HL-60 (cell line): ENCODE results near the gene ATRNL1.

Experiments used
- DNase-seq, 2 experiments: peaks; one replicate each; pipeline ENCODE4 v3.0.0-alpha.2; 2010 to 2020; ENCODE audit warnings: low read depth in 1 of 2, low spot score in 1 of 2
- H3K27ac ChIP-seq: fragments of 250-450 bp; sonication (Bioruptor Pico); replicated peaks from 2 replicates; pipeline ENCODE4 v1.5.1; 2020; ENCODE audit warnings: mild to moderate bottlenecking, moderate library complexity
- H3K27me3 ChIP-seq: fragments of 250-450 bp; sonication (Bioruptor Pico); 2 replicates; pipeline ENCODE4 v1.5.1; 2021; ENCODE audit warnings: mild to moderate bottlenecking, moderate library complexity; ENCODE audit not compliant: insufficient read depth, poor library complexity, severe bottlenecking
- H3K4me3 ChIP-seq: replicated peaks from 2 replicates; pipeline ENCODE4 v1.5.1; 2011; ENCODE audit warnings: mild to moderate bottlenecking, control low read depth, low read length; ENCODE audit not compliant: insufficient read depth
- CTCF ChIP-seq: IDR thresholded peaks from one replicate; pipeline ENCODE4 v1.5.1; 2011; ENCODE audit warnings: low read length, control low read depth, inconsistent platforms; ENCODE audit not compliant: insufficient read depth
- GABPA ChIP-seq: IDR thresholded peaks from 2 replicates; pipeline ENCODE4 v1.6.1; 2012; ENCODE audit warnings: low read depth
- POLR2AphosphoS5 ChIP-seq: IDR thresholded peaks from 2 replicates; pipeline ENCODE4 v1.6.1; 2012; ENCODE audit warnings: low read depth
- REST ChIP-seq: IDR thresholded peaks from 2 replicates; pipeline ENCODE4 v1.6.1; 2012; ENCODE audit warnings: low read depth; ENCODE audit not compliant: insufficient replicate concordance
- SPI1 ChIP-seq: IDR thresholded peaks from 2 replicates; pipeline ENCODE4 v1.6.1; 2012; ENCODE audit warnings: low read depth, mild to moderate bottlenecking, borderline replicate concordance

ATRNL1 gene

GRCh38 chr10:115941361-115941771 is 848.2 kb downstream of the ATRNL1 start:
- H3K4me3 ChIP-seq, result no peak overlapping the region
- H3K27me3 ChIP-seq, result no peaks in the 10 kb centered on the region
- TF ChIP-seq REST, result no peak
- TF ChIP-seq POLR2AphosphoS5, result no peak
- TF ChIP-seq GABPA, result no peak
- TF ChIP-seq CTCF, result no peak
- TF ChIP-seq SPI1, result no peak
- H3K27ac ChIP-seq, result no peak overlapping the region
- no peak for DNase-seq

GRCh38 chr10:115942101-115942500 is 848.9 kb downstream of the ATRNL1 start:
- TF ChIP-seq GABPA (no peak), SPI1 (no peak), CTCF (no peak), POLR2AphosphoS5 (no peak), REST (no peak)
- DNase-seq, result no peak
- no peaks in the 10 kb centered on the region for H3K27me3 ChIP-seq
- no peak overlapping the region for H3K27ac ChIP-seq
- H3K4me3 ChIP-seq, result no peak overlapping the region

- Histone ChIP-seq H3K27me3 (no peaks in the 10 kb centered on the region), H3K4me3 (no peak overlapping the region), H3K27ac (no peak overlapping the region)
- TF ChIP-seq GABPA (no peak), CTCF (no peak), SPI1 (no peak), POLR2AphosphoS5 (no peak), REST (no peak)
- DNase-seq, result no peak
These were observed 851.4 kb downstream of the ATRNL1 start for GRCh38 chr10:115944538-115944937.
